Stimulated activated CD4-positive, alpha-beta T cell treated with anti-CD3 and anti-CD28 coated beads, Interleukin-15, amount 100 ng/mL, for 24 hours (primary cell): Measurements from ENCODE around the gene ATP11A.
"Not testable (repeated sequence)": the region's sequence is repeated elsewhere in the genome, so short reads cannot be mapped to it uniquely, and the experiment has no call there.

Experiments
- DNase-seq: peaks from one replicate; pipeline ENCODE4 v3.0.0-alpha.2; 2020

ATP11A gene

DNA sequence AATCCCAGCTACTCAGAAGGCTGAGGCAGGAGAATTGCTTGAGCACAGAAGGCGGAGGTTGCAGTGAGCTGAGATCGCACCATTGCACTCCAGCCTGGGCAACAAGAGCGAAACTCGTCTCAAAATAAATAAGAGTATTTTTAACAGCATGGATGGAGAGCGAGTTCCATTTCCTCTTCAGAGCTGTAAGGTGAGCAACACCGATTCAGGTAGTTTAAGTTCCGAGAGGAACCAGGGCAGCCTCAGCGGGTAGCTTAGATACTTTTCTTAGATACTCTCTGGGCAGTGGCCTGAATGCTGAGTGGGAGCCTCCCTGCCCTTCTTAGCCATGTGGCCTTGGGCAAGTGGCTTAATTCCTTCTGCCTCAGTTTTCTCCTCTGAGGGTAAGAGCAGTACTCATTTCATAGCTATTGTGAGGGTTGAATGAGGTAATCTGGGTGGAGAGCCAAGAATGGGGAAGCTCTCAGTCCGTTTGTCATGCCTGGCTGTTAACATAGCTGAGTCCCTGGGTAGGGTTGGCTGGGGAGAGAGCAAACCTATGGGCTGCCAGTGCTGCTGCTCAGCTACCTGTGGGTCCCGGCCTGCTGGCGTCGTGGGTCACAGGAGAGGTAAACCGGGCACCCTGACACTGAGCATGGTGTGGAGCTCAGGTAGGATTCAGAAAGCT is 4.1 kb downstream of the ATP11A start:
- no peak for DNase-seq

DNA sequence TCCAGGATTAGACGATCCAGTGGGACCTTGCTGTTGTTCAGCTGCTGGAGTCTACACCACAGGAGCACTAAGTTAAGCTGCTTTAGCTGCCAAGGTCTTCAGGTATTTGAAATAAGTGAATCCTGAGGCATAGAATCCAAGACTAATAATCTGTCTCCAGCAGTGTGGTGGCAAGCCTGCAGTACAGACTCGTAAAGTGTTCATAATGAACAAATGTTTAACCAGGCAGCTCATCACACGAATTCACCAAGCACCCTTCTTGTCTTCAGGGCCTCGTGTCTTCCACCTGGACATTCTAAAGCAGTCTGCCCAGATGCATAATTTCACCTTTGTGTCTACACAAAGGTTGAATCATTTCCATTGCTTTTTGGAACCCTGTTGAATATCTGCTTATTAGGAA is 5.3 kb downstream of the ATP11A start:
- DNase-seq: no peak

DNA sequence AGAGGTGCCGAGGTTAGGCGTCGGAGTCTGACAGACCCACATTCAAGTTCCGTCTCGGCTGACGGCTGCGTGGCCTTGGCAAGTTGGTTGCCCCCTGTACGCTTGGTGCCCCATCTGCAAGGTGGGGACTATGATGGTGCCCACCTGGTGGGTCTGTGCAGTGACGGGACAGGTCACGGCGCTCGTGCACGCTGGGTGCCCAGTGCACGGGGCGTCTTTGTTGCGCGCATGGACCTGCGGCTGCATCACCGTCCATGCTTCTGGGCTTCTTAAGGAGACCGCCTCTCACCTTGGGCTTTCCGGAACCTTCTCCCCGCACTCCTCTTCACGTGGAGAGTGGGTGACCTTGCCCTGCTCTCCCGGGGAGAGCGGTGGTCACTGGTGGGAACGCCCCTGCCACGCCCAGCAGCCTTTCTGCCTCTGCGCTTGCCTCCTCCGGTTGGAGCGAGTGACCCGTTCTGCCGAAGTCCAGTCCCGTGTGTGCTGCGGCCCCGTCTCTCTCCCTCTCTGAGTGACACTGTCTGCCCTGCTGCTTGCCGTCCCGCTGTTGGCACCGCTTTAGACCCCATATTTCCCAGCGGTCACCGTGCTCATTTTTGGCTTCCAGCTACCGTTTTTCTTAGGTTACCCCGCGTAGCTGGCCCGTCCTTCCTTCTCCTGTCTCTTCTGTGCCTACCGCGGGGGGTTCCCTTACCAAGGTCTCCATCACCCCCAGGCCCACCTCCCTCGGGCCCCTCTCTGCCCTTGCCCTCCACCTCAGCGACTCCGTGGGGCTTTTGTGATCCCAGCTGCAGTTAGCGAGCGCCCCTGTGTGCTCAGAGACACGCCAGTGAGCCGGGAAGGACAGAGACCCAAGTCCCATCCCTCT is 6.4 kb downstream of the ATP11A start:
- DNase-seq: no peak

DNA sequence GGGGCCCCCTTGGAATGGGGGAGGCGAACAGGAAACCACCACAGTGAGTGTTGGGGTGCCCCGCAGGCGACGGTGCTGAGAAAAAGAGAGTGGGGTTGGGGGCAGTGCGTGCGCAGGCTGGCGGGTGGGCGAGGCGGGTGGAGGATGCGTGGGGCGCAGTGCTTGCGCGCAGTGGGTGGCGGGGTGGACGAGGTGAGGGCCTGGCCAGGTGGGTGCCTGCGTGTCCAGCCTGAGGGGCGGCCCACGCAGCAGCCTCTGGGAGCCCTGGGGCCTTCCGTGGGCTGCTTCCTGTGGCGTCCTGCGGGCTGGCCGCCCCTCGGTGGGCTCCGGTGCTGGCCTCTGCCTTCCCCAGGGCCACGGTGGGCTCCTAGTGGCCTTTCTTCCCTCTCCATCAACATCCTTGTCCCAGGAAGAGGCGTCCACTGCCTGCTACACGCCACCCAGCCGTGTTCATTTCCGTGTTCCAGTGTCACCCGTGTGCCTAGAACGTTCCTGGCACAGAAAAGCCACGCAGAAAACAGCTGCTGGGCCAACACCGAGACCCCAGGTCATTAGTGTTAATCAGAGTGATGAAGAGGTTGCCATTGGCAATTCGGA is 7.1 kb downstream of the ATP11A start:
- DNase-seq: no peak

DNA sequence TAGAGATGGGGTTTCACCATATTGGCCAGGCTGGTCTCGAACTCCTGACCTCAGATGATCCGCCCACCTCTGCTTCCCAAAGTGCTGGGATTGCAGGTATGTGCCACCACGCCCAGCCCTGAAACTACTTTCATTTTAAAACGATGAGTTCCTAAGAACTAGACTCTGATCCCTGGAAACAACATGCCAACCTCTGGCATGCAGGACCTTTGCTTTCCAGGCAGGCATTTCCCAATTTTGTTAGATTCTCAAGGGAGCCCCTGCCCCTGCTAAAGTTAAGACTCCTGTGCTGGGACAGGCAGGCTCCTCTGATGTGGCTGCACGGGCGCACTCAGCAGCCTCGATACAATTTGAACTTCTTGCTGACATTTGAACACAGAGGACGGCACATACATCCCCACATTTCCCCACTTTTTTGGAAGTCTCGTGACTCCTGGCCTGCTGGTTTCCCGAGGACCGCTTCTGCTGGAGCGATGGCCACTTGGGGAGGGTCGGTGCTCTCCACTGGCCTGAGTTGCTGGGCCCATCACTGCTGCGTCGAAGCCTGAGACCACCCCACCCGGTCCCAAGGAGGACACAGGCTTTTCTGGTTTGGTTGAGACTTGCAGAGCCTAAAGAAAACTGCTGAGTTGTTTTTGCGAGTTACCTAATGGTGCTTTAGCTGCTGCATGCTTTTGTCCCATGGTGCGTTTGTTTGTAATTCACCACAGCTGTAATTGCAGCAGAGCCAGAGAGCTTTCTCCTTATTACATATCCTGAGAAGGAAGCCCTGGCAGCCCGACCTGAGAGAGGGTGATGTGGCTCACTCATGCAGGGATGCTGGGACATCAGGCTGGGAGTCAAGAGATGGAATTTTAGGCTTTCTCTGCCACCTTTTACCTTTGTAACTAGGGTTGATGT is 8.2 kb downstream of the ATP11A start:
- DNase-seq: no peak

DNA sequence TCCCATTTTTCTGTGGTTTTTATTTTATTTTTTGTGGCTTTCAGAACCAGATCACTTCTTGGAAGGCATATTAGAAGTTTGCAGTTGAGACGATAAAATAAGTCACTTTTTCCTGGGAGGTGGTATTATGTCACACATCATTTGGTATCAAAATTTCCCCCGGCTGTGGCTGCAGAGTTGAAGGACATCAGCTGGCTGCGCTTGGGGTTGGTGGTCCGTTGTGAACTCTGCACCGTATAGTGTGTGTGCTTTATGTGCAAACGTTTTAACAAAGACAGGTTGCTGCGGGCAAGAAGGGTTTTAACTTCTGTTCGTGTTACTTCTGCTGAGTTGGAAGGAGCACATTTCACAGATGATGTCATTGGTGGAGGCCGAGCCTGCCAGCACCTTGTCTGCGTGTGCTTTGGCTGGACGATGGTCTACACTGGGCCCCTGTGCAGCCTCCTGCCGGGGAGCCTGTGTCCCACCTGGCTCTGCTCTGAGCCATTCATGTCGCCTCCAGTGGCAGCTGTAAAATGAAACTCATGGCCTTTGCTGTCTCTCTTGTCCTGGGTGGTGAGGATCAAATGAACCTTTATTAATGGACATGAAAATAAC is 9.6 kb downstream of the ATP11A start:
- DNase-seq: no peak

DNA sequence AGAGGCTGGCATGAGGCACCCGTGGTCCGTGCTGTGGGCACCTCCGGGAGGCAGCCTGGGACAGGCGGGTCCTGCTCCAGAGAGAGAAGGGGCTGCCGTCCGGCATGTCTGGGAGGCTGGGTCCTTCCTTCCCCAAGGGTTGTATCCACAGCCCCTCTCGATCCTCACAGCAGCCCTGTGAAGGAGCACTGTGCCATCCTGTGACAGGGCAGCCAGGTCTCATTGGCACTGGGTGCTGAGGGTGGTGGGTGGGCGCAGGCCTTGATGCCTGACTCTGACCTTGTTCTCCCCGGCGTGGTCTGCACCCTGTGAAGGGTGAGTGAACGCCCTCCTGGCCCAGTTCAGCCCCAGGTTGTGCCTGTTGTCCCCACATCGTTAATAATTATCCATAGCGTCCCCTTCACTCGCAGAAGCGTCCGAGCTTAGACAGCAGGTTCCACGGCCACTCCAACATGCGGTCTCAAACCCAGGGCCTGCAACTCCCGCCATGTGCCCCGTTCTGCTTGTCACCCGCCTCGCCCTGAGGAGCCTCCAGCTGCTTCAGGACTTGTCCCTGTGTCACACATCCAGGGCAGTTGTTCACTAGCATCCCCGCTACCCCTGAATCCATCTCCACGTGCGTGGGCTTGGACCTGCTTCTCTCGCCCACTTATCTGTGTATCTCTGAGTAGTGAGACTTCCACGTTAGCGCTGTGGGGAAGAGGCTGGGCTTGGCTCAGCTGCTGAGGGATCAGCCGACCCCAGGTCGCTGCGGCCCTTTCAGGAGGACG is 10.6 kb downstream of the ATP11A start:
- no peak for DNase-seq

DNA sequence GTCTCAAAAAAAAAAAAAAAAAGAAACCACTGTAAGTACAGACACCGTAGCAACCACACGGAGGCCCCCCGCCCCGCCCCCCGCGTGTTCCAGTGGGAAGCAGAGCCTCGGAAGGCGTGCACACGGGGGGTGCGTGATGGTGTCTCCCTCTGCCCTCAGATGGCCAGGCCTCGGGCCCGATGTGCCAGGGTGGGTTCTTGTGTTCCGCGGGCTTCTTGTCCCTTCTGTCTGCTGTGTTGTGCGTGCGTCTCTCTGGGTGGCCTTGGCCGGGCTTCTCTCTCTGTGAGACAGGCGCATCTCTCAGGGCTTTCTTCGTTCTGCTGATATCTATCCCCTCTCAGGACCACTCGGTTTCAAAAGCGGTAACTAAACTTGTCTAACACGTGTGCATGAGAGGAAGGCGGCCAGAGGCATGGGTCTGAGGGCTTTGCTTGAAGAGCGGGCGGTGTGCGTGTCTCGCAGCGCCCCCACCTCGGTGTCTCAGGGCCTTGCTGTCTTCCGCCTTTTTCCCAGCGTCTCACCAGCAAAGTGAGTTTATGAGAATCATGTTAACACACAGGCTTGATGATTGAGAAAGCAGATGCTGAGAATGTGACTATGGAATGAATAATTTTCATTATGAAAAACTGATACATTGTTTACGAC is 12.6 kb downstream of the ATP11A start:
- no peak for DNase-seq

DNA sequence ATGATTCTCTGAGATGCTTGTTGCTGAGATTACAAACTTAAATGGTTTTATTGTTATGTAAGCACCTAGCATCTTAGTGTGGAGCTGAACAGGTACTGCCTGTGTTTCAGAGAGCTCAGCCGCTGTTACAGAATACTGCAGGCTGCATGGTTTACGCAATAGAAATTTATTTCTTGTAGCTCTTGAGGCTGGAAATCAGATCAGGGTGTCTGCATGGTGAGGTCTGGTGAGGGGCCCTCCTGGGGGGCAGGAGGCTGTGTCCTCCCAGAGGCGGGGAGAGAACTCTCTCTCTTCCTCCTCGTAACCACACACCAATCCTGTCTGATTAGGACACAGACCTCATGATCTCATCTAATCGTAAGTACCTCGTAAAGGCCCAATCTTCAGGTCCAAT is 13.1 kb downstream of the ATP11A start:
- no peak for DNase-seq

DNA sequence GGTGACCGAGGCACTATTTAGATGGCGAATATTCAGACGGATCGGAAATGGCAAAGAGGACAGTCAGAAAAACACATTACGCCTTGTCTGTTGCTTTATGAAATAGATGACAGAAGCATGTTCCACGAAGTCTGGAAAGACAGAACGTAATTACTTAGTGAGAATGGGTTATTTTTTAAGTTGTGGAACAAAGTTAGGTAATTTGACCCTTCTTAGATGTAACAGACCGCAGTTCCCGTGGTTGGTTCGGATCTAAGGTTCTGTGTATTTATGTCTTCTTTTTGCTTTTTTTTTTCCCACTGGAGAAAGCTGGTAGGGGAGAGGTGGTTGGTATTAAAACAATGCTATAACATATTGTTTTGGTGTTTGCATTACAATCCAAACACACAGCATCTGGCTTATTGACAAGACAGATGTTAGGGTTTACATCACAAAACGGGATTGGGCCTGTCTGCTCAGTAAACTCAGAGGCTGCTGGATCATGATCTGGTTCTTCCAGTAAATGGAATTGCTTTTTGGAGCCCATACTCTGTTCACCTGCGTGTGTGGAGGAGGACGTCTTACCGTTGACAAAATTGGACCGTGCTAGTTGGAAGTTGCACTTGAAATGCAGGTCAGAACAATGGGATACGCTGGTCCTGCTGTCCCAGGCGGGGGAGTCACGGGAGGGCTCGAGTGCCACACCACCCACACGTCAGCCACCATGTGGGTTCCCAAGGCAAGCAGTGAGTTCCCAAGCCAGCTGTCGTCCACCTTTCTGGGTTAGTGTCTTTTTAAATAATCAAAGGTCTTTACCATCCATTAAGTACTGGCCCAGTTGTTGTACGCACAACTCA is 13.8 kb downstream of the ATP11A start:
- no peak for DNase-seq

DNA sequence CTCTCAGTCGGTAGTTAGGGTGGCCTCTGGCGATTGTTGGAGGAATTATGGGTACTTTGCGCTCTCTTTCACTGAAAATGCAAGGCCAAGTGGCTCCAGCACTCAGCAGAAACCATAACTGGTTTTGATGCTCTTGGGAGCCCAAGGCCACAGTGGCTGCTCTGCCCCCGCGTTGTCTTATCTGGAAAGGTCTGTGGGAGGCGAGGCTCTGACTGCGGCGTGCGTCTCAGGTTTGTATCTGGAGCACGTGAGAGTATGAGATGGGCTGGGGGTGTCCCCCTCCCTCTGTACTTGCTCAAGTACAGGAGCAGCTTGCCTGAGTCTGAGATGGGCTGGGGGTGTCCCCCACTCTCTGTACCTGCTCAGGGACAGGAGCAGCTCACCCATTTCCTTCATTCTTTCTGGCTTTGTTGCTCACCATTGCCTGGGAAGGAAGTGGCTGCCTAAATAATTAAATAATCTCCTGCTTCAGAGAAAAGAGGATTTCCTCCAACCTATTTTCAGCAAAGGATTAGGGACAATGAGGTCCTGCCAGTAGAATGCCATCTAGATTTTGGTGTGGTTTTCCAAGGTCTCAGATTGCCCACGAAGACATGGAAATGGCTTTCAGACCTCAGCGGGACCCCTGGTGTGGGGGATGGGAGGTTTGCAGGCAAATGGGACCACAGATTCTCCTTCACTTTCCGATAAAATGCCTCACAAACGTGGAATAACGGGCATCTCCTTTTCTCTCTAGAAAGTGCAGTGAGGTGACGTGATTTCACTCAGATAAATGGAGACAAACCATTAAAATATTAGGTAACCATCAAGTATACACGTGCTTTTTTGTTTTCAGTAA is 14.7 kb downstream of the ATP11A start:
- DNase-seq: no peak

DNA sequence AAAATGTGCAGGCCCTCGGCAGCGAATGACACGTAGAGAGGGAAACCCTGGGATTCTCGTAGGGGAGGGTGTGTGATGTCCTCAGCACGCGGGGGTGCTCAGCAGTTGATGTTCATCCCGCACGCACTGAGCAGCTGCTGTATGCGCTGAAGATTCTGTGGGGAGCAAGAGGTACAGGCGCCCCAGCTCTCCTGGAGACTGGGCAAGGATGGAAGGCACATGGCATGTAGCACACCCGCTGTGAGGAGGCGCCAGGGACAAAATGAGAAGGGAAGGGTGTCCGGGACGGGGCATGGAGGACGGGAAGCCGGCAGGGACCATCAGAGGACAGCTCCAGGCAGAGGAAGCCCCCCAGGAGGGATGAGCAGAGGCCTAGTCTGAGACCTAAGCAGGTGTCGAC is 15.4 kb downstream of the ATP11A start:
- no peak for DNase-seq

DNA sequence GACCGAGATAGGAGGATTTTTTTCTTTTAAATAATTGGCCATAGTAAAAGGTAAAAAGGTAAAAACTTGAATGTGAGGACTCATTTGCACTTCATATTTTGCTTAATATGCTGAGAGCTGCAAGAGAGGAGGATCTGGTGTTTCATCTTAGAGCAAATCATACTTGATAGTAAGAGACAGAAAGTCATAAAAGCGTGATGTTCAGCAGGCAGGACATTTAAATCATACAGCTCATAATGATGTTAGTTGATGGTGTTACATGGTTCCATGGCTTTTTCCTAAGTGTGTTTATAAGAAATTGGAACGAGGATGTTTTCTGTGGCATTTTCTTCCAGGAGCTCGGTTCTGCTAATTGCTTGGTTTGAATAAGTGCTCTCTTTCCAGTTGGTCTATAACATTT is 16.3 kb downstream of the ATP11A start:
- no peak for DNase-seq

DNA sequence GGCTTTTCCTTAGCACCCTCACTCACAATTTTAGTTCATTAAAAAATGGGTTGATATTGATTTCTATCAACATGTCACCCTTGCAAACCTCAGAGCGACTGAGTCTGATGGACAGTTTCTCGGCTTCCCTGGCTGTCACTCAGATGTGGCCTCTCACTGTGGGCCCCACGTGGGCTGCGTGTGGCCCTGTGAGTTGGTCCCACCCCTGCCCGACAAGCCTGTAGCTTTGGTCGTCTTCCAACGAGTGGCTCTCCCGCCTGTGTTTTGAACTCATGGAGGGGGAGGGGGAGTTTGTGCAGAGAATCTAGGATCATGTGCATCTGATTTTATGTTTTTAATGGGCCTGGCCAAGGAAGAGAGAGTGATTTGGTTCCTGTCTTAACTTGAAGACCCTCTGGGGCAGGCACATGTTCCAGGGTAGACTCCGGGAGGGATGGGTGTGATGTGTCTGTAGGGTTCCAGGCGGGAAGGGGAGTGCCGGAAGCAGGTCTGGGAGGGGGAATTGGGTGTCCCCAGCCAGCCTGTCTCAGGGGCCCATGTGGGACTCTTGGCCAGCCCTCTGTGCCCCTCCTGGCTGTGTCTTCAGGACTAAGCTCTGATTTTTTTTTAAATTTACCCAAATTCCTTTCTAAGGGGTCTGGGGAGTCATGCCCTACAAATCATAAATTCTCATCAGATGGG is 18.9 kb downstream of the ATP11A start:
- no peak for DNase-seq

DNA sequence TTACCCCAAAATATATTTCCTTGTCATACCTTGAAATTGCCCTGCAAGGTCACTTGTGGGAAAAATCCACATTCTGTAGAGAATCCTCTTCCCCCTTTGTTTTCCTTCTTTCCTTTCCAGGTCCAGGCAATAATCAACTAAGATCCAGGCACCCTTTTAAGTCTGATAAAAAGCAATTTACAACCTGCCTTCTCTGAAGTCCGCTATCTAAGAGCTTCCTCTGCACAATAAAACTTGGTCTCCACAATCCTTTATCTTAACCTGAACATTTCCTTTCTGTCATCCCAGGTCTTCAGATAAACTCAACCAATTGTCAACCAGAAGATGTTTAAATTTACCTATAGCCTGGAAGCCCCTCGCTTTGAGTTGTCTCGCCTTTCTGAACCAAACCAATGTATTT is 19.5 kb downstream of the ATP11A start:
- DNase-seq: not testable (repeated sequence)

DNA sequence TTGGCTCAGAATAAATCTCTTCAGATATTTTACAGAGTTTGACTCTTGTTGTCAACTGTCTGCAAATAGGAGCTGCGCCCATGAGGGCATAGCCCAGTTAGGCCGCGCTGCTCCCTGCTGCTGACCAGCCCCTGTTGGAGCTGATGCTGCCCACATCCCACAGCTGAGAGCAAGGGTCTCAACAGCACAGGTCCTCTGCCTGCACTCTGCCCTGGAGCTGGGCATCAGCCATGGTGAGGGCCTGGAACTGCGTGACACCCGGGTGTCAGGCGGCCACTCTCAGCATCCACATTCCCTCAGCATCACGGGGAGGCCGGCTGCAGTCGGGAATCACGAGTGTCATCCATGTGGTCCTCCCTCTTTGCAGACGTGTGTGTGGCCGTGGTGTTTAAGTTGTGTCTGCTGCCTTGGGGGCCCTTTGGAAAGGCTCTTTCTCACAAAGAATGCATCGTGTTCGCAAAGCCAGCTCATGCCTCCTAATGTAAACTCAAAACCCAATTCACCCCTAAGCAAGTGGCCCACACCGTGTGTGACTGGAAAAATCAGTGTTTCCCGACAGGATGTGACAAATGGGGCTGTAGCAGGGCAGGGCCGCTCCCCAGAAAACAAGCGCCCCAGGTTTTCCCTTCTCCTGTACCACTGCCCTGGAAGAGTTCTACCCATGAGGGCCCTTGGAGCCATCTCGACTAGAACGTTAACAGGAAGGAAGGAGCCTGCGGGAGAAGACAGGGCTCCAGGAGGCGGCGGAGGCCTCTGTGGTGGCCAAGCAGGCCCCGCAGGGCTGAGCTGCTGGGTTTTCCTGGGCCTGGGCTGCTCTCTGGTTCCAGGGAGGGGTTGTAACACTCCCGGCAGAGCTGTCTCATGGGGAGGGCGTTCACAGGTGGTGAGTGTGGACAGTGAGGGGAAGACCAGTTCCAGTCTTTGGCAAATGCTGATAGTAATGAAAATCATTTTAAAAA is 20.3 kb downstream of the ATP11A start:
- no peak for DNase-seq

DNA sequence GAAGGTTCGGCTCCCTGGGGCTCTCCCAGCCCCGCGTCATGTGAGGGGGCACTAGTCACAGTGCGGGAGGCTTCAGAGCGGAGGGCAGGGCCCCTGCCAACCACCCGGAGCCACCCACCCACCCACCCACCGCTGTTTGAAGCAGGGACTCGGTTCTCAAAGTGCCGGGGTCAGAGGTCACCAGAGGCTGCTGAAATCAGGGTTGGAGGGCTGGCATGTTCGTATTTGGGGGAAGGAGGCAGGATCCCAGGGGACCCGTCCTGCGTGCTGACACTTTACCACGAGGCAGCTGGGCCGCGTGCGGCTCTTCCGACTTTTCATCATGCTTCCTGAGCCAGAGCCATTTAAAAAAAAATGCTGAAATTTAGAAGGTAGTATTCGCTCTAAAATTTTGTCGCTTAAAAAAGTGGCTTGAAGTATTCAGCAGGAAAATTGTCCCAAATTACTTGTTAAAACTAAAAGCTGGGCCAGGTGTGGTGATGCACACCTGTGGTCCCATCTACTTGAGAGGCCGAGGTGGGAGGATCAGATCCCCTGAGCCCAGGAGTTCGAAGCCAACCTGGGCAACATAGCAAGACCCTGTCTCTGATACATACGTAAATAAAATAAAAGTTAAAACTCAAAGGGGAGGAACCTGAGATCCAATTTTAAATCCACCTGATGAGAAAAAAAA is 21.2 kb downstream of the ATP11A start:
- no peak for DNase-seq
